Urinary bladder (tissue), 4 donors: ENCODE results near the gene RPS21. TPM values are rescaled to one million over a fixed set of nuclear protein-coding genes. Genes with fewer than 3 reads are reported as not detected.

Source experiments
- DNase-seq: peaks from one replicate; pipeline ENCODE4 v3.0.0-alpha.2; 2015; ENCODE audit errors: extremely low spot score
- H3K27ac ChIP-seq: one replicate; pipeline ENCODE4 v1.5.1; 2013; ENCODE audit warnings: low read depth, mild to moderate bottlenecking, moderate library complexity
- H3K36me3 ChIP-seq: one replicate; pipeline ENCODE4 v1.6.1; 2013; ENCODE audit warnings: mild to moderate bottlenecking, moderate library complexity; ENCODE audit not compliant: insufficient read depth
- H3K4me1 ChIP-seq: one replicate; pipeline ENCODE4 v1.6.1; 2013; ENCODE audit warnings: mild to moderate bottlenecking, moderate library complexity; ENCODE audit not compliant: insufficient read depth
- H3K4me3 ChIP-seq: one replicate; pipeline ENCODE4 v1.5.1; 2013; ENCODE audit warnings: low read depth, low read length
- WGBS: extraction: QIAGEN DNeasy Blood & Tissue Kit; methylation state at CpG from one replicate; pipeline ENCODE4 v1.1.7; 2013; 5-methylcytosine and 5-hydroxymethylcytosine counted together
- polyA plus RNA-seq: library from polyadenylated mRNA; stranded (reverse); fragments of 200-250 nt; gene quantifications from one replicate; pipeline ENCODE4 v1.2.3, GENCODE V29; 2013
- total RNA-seq: library from RNA; depleted of rRNA; stranded (reverse); fragments of >200 nt; gene quantifications from one replicate; pipeline ENCODE4 v1.2.3, GENCODE V29; 2014
- donor health status: healthy with polysubstance abuse.
- donor health status: healthy.

The RPS21 gene
- total and polyA plus RNA-seq, 2 donors = 396 to 4,730 TPM

GRCh38 chr20:62350098-62350628 lies 36.7 kb upstream of the RPS21 start:
- Histone ChIP-seq H3K36me3 (no peaks in the 10 kb centered on the region), H3K4me3 (no peak overlapping the region), H3K27ac (peak overlapping the region; percentile 81), H3K4me1 (no peaks in the 10 kb centered on the region)
- 78% methylated on average over 16 of the region's 16 CpGs for WGBS
- DNase-seq = peak; percentile 76

- Histone ChIP-seq H3K4me3 (no peak overlapping the region), H3K36me3 (no peaks in the 10 kb centered on the region), H3K27ac (peak overlapping the region; percentile 81), H3K4me1 (no peaks in the 10 kb centered on the region)
- DNase-seq = no peak
- 80% methylated on average over 23 of the region's 23 CpGs for WGBS
Observed at GRCh38 chr20:62350629-62351422, 36.1 kb upstream of the RPS21 start.

GRCh38 chr20:62351469-62352401 lies 35.2 kb upstream of the RPS21 start:
- Histone ChIP-seq H3K4me1 (no peaks in the 10 kb centered on the region), H3K27ac (peak overlapping the region; percentile 30), H3K4me3 (no peak overlapping the region), H3K36me3 (no peaks in the 10 kb centered on the region)
- no peak for DNase-seq
- WGBS = 90% methylated on average over 60 of the region's 60 CpGs

- H3K36me3 ChIP-seq = no peaks in the 10 kb centered on the region
- no peak overlapping the region for H3K4me3 ChIP-seq
- no peak overlapping the region for H3K27ac ChIP-seq
- 70% methylated on average over 43 of the region's 43 CpGs for WGBS
- no peak for DNase-seq
- peaks cover 6% of the 10 kb centered on the region for H3K4me1 ChIP-seq
Observed at GRCh38 chr20:62352402-62353288, 34.3 kb upstream of the RPS21 start.

GRCh38 chr20:62353289-62354030 lies 33.4 kb upstream of the RPS21 start:
- 92% methylated on average over 16 of the region's 16 CpGs for WGBS
- Histone ChIP-seq H3K4me1 (peaks cover 6% of the 10 kb centered on the region), H3K36me3 (no peaks in the 10 kb centered on the region), H3K4me3 (no peak overlapping the region), H3K27ac (peak overlapping the region; percentile 18)
- no peak for DNase-seq

DNA sequence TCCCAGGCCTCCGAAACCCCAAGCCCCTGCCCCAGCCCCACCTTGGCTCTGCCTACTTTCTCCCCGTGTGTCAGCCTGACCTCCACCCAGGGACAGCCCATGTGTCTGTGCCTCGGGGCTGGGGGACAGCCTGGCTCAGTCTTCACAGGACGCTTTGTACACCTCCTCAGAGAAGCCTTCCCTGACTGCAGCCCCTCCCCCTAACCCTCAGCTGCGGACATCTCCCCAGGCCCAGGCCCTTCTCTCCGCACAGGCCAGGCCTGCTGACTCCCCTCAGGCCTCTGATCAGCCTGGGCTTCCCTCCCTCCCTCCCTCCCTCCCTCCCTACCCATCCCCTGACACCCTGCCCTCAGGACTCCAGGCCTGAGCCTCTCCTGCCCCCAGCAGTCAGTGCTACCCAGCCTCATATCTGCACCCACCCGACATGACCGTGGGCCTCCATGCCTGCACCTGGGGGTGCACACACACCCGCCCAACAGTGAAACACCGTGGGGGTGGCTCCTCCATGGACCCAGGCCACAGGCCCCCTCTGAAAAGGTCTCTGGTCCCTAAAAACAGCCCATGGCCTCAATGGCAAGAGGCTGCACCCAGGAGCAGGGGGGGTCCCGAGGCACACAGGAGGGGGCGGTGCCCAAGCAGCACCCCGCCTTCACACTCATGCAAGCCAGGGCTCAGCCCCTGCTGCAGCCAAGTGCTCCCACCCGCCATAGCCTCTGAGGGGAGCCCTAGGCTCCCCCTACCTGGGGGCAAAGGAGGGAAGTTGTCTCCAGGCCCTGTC lies 32.7 kb upstream of the RPS21 start:
- Histone ChIP-seq H3K27ac (no peak overlapping the region), H3K4me3 (no peak overlapping the region), H3K36me3 (no peaks in the 10 kb centered on the region), H3K4me1 (peaks cover 6% of the 10 kb centered on the region)
- WGBS = 79% methylated on average over 14 of the region's 14 CpGs
- no peak for DNase-seq

DNA sequence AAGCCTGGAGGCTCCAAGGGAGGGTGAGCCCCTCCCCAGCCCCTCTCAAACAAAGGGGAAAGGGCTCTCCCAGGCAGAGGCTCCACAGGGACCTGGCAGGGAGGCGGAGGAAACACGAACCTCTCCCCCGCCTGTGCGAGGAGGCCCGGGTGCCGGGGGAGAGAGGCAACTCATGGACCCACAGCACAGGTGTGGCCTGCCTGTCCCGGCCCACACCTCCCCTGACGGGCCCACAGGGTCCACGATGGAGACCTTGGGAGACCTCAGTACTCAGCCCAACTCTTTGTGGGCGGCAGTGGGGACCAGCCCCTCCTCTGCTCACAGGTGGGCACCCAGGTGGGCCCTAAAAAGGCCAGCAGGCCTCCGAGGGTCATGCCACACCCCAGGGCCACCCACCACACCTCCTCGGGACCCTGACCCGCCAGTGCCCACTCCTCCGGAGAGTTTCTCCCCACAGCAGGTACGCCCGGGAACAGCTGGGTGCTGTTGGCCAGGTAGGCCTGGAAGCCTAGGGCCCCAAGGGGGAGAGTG lies 32.0 kb upstream of the RPS21 start:
- Histone ChIP-seq H3K4me1 (peaks cover 6% of the 10 kb centered on the region), H3K27ac (peak overlapping the region; percentile 80), H3K4me3 (no peak overlapping the region), H3K36me3 (no peaks in the 10 kb centered on the region)
- no peak for DNase-seq
- WGBS = 69% methylated on average over 16 of the region's 16 CpGs

GRCh38 chr20:62355516-62355877 lies 31.4 kb upstream of the RPS21 start:
- Histone ChIP-seq H3K4me3 (no peak overlapping the region), H3K4me1 (peaks cover 6% of the 10 kb centered on the region), H3K27ac (peak overlapping the region; percentile 80), H3K36me3 (no peaks in the 10 kb centered on the region)
- no peak for DNase-seq
- WGBS = 21% methylated on average over 11 of the region's 11 CpGs

GRCh38 chr20:62355878-62356588 lies 30.9 kb upstream of the RPS21 start:
- Histone ChIP-seq H3K4me3 (no peak overlapping the region), H3K36me3 (no peaks in the 10 kb centered on the region), H3K27ac (peak overlapping the region; percentile 80), H3K4me1 (peaks cover 6% of the 10 kb centered on the region)
- no peak for DNase-seq
- 16% methylated on average over 29 of the region's 29 CpGs for WGBS

DNA sequence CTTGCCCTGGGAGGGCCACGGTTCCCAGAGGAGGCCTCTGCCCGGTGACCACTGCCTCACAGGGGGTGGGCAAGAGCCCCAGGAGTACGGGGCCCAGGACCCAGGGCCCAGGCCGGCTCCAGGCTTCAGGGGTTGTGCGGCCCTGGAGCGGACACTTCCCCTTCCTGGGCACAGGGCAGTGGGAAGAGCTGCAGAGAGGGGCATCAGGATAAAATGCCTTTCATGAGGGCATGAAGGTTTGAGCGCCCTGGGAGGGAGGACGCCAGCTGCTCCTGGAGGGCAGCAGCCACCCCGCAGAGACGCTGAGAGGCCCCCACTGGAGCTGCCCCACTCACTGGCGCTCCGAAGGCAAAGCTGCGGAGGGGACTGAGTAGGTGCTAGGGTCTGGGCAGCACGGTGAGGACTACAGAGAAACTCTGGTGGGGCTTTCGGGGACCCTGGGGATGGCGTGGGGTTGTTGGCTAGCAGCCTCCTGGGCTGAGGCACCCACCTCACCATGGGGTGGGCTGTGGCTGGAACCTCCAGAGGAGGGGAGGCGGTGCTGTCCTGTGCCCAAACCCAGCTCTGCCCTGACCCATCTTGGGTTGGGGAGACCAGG lies 30.2 kb upstream of the RPS21 start:
- no peak for DNase-seq
- Histone ChIP-seq H3K4me3 (no peak overlapping the region), H3K27ac (peak overlapping the region; percentile 80), H3K36me3 (no peaks in the 10 kb centered on the region), H3K4me1 (peaks cover 6% of the 10 kb centered on the region)
- WGBS = 41% methylated on average over 17 of the region's 17 CpGs

DNA sequence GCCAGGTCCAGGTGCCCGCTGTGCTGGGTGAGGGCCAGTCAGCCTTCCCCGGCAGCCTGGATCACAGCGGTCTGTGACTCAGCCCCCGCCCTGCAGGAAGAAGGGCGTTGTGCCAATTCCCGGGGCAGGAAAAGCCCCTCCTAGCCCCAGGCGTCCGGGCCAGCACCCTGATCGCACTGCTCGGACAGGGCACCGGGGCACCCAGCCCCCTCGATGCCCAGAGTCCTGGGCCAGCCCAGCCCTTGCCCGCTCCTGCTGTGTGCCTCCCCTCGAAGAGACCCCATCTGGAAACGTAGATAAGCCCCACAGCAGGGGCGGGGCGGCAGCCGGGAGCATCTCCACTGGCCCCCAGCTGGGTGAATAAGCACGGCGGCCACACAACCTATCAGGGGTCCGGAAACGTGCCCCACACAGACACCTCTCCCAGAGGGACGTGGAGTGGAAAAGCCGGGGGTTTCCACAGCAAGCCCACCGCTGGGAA lies 29.7 kb upstream of the RPS21 start:
- no peak for DNase-seq
- Histone ChIP-seq H3K4me3 (no peak overlapping the region), H3K36me3 (no peaks in the 10 kb centered on the region), H3K4me1 (peaks cover 6% of the 10 kb centered on the region), H3K27ac (peak overlapping the region; percentile 80)
- WGBS = 15% methylated on average over 25 of the region's 25 CpGs
